Parathyroid adenoma (tissue), 2 donors: ENCODE data around the gene CEP89.

ENCODE experiments used
- H2AFZ ChIP-seq: fragments of 300-600 bp; sonication (generic); one replicate; pipeline ENCODE4 v1.7.0; 2017; ENCODE audit warnings: antibody characterized with exemption, mild to moderate bottlenecking
- H3K27ac ChIP-seq: fragments of 300-600 bp; sonication (generic); one replicate; pipeline ENCODE4 v1.7.0; 2017
- H3K27me3 ChIP-seq: fragments of 300-600 bp; sonication (generic); one replicate; pipeline ENCODE4 v1.7.0; 2017; ENCODE audit warnings: low read length; ENCODE audit not compliant: control insufficient read depth, insufficient read depth
- H3K36me3 ChIP-seq: fragments of 300-600 bp; sonication (generic); one replicate; pipeline ENCODE4 v1.7.0; 2017; ENCODE audit warnings: low read length; ENCODE audit not compliant: control insufficient read depth, insufficient read depth
- H3K4me1 ChIP-seq: fragments of 300-600 bp; sonication (generic); one replicate; pipeline ENCODE4 v1.7.0; 2017; ENCODE audit warnings: control low read depth
- H3K4me2 ChIP-seq: fragments of 300-600 bp; sonication (generic); one replicate; pipeline ENCODE4 v1.7.0; 2017; ENCODE audit warnings: low read length
- H3K4me3 ChIP-seq: fragments of 300-600 bp; sonication (generic); one replicate; pipeline ENCODE4 v1.7.0; 2017; ENCODE audit warnings: low read depth, low read length
- H3K79me2 ChIP-seq: fragments of 300-600 bp; sonication (generic); one replicate; pipeline ENCODE4 v1.7.0; 2017; ENCODE audit warnings: control low read depth
- H3K9ac ChIP-seq: fragments of 300-600 bp; sonication (generic); one replicate; pipeline ENCODE4 v1.7.0; 2017; ENCODE audit warnings: mild to moderate bottlenecking
- H3K9me3 ChIP-seq: fragments of 300-600 bp; sonication (generic); one replicate; pipeline ENCODE4 v1.7.0; 2017; ENCODE audit warnings: low read length; ENCODE audit not compliant: control insufficient read depth
- TF ChIP-seq, protein P1 (sequence below): fragments of 300-600 bp; sonication (generic); IDR thresholded peaks from one replicate; pipeline ENCODE4 v1.7.0; 2017; ENCODE audit warnings: antibody characterized with exemption, mild to moderate bottlenecking
- donor health status: primary hyperparathyroidism.

Gene CEP89

DNA sequence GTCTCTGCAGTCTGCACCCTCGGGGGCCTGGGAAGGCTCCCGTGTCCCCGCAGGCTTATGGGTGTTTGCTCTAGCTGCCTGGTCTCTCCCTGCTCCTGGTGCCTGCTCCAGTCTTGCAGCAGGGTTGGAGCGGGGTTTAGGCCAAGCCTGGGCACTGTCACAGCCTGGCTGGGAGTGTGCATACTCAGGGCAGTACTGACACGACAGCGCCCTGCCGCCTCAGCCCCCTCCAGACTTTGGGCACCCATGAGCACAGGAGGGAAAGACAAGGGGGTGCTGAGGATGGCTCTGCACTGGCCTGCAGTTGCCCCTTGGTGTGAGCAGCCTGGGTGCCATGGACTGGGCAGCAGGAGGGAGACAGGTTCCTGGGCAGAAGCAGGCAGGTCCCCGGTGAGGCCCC, 35.7 kb downstream of the CEP89 start:
- Histone ChIP-seq H3K9ac (no peak overlapping the region), H3K79me2 (no peaks in the 10 kb centered on the region), H3K27ac (no peak overlapping the region), H3K4me3 (no peak overlapping the region), H3K27me3 (no peaks in the 10 kb centered on the region), H2AFZ (no peak overlapping the region), H3K36me3 (no peaks in the 10 kb centered on the region), H3K4me1 (no peaks in the 10 kb centered on the region), H3K4me2 (no peak overlapping the region), H3K9me3 (no peaks in the 10 kb centered on the region)
- TF ChIP-seq, protein P1, sequence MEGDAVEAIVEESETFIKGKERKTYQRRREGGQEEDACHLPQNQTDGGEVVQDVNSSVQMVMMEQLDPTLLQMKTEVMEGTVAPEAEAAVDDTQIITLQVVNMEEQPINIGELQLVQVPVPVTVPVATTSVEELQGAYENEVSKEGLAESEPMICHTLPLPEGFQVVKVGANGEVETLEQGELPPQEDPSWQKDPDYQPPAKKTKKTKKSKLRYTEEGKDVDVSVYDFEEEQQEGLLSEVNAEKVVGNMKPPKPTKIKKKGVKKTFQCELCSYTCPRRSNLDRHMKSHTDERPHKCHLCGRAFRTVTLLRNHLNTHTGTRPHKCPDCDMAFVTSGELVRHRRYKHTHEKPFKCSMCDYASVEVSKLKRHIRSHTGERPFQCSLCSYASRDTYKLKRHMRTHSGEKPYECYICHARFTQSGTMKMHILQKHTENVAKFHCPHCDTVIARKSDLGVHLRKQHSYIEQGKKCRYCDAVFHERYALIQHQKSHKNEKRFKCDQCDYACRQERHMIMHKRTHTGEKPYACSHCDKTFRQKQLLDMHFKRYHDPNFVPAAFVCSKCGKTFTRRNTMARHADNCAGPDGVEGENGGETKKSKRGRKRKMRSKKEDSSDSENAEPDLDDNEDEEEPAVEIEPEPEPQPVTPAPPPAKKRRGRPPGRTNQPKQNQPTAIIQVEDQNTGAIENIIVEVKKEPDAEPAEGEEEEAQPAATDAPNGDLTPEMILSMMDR, result no peak

DNA sequence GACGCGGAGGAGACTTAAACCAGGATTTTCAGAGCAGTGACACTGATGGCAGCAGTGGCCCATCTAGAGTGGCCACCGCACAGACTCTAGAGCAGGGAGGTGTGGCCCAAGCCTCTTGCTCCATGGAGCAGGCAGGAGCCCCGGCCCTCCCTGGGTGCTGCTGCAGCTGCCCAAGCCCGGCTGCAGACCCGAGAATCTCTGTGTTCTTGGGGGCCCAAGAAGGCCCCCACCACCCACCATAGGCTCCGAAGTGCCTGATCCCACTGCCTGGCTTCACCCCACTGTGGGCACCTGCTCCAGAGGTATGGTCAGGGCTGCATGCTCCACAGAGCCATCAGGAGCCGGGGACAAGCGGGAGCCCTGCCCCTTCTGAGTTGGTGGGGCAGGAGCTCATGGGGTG, 36.1 kb downstream of the CEP89 start:
- no peak overlapping the region for H3K27ac ChIP-seq
- H2AFZ ChIP-seq, result no peak overlapping the region
- H3K9ac ChIP-seq, result no peak overlapping the region
- no peaks in the 10 kb centered on the region for H3K79me2 ChIP-seq
- H3K4me3 ChIP-seq, result no peak overlapping the region
- no peaks in the 10 kb centered on the region for H3K36me3 ChIP-seq
- no peak overlapping the region for H3K4me2 ChIP-seq
- no peaks in the 10 kb centered on the region for H3K9me3 ChIP-seq
- no peaks in the 10 kb centered on the region for H3K4me1 ChIP-seq
- H3K27me3 ChIP-seq, result no peaks in the 10 kb centered on the region
- TF ChIP-seq, protein P1, result no peak

DNA sequence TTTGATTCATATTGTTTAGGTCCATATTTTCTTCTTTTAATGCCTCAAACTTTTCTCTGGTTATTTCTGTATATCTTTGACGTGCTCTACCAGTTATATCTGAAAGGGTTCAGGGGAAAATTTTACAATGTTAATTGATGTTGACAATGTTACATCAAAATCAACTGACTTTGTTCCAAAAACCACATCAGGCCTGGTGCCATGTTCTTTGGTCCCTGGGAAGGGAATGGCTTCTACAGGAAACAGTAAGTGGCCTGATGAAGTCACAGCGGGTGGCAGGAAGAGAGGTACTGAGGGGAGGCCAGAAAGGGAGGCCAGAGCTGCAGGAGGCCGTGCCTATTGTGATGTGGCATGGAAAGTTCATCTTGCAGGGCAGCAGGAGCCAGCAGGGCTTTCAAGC, 38.2 kb downstream of the CEP89 start:
- TF ChIP-seq, protein P1, result no peak
- Histone ChIP-seq H3K79me2 (no peaks in the 10 kb centered on the region), H3K9ac (no peak overlapping the region), H3K4me1 (no peaks in the 10 kb centered on the region), H3K4me2 (no peak overlapping the region), H3K27me3 (no peaks in the 10 kb centered on the region), H3K4me3 (no peak overlapping the region), H3K27ac (no peak overlapping the region), H3K9me3 (no peaks in the 10 kb centered on the region), H2AFZ (no peak overlapping the region), H3K36me3 (no peaks in the 10 kb centered on the region)

DNA sequence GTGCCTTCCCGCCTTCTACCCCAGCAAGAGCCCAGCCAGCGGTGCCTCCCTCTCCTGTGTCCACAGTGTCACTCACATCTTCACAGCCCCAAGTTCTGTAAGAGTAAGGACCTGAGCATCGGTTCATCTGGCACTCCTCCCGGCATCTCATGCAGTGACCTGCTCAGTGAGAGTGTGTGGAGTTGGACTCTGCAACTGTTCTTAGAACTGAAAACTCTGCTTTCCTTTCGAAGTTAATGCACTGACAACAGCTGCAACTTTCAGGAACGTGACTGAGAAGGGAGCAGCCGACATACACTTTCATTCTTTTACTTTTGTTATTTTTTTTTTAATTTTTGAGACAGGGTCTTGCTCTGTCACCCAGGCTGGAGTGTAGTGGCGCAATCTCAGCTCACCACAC, 41.2 kb downstream of the CEP89 start:
- H3K27ac ChIP-seq, result no peak overlapping the region
- no peaks in the 10 kb centered on the region for H3K79me2 ChIP-seq
- TF ChIP-seq, protein P1, result no peak
- H3K9ac ChIP-seq, result no peak overlapping the region
- H3K27me3 ChIP-seq, result no peaks in the 10 kb centered on the region
- no peak overlapping the region for H3K4me3 ChIP-seq
- no peaks in the 10 kb centered on the region for H3K4me1 ChIP-seq
- H3K36me3 ChIP-seq, result no peaks in the 10 kb centered on the region
- H3K4me2 ChIP-seq, result no peak overlapping the region
- no peaks in the 10 kb centered on the region for H3K9me3 ChIP-seq
- H2AFZ ChIP-seq, result no peak overlapping the region

DNA sequence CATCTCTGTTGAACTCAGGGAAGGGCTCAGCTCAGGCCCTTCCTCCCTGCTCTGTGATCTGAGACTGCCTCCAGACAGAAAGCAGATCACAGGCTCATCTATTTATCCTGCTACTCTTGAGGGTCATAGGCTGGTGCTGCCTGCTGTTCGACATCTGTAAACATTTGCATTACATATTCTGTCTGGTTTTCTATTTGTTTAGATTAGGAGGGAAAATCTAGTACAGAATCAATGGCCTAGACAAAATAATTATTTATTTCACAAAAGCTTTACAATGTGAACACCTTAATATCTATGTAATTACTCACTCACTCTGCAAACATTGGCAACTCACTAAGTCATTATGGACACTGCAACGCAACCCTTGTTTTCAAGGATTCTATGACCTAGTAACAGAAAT, 43.0 kb downstream of the CEP89 start:
- H3K79me2 ChIP-seq, result no peaks in the 10 kb centered on the region
- H3K4me2 ChIP-seq, result no peak overlapping the region
- no peaks in the 10 kb centered on the region for H3K4me1 ChIP-seq
- no peak overlapping the region for H3K9ac ChIP-seq
- H3K4me3 ChIP-seq, result no peak overlapping the region
- H3K9me3 ChIP-seq, result no peaks in the 10 kb centered on the region
- H3K27me3 ChIP-seq, result no peaks in the 10 kb centered on the region
- H2AFZ ChIP-seq, result no peak overlapping the region
- H3K36me3 ChIP-seq, result no peaks in the 10 kb centered on the region
- H3K27ac ChIP-seq, result no peak overlapping the region
- TF ChIP-seq, protein P1, result no peak
